HG03159 (cell line): ENCODE data around the gene IL4.
"Not testable (repeated sequence)": the region's sequence is repeated elsewhere in the genome, so short reads cannot be mapped to it uniquely, and the experiment has no call there.

Source experiments
- ATAC-seq: cut with Tn5 transposase; IDR thresholded peaks from one replicate; pipeline ENCODE4 v1.9.1; 2021; ENCODE audit warnings: mild to moderate bottlenecking, moderate library complexity; ENCODE audit not compliant: unreplicated experiment

IL4 gene

GRCh38 chr5:132673939-132674630, at the start of gene IL4:
TSS of gene IL4 (plus strand) at chr5:132673989. CDS start at chr5:132674051, 62 bp downstream.
- ATAC-seq = no peak

- ATAC-seq = no peak
These were observed 46.3 kb upstream of the IL4 start for GRCh38 chr5:132627470-132627869.

DNA sequence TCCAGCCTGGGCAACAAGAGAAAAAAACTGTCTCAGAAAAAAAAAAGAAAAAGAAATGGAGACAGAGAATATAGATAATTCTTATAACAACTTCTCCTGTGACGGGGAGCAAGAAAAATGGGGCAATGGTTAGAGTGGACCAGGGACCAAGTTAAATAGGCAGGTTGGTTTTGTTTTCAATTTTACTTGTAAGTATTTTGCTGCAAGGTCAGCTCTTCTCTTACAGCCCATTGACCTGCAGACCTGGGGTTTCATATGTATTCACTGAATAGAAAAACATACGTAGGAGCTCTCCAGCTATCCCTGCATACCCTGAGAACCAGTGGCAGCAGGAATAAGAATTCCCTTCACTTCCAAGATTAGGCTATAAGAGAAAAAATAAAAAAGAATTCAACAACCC, 45.0 kb upstream of the IL4 start:
- no peak for ATAC-seq

DNA sequence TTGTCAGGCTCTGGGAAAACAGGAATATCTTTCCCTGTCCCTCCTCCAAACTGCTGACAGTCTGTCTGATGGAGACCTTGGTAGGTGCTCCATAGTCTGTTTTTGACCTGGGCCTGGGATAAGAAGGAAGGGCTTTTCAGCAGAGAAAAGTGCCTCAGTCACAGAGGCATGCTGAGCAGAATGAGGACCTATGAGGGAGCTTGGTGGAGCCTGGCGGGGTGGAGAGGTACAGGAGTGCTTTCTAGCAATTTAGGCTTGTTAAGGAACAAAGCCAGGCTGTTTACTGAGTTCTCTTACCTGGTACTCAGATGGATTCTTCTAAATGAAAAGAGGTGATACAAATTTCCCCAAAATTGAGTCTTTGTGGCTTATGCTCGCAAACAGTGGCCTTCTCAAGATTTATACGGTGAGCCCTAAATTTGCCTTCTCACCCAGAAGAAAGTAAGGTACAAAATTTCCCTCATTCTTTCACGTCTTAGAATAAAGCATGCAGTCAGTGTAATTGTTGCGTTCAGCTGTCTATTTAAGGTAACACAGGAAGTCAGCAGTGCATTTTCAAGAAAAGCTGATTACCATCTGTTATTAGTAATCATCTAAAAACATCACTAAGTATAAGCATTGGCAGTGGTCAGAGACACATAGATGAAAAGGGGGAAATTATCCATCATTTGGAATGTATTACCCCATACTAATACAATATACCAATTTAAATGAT, 44.4 kb upstream of the IL4 start:
- ATAC-seq = peak; percentile 57

- ATAC-seq = not testable (repeated sequence)
These were observed 40.2 kb upstream of the IL4 start for GRCh38 chr5:132633587-132633986.

DNA sequence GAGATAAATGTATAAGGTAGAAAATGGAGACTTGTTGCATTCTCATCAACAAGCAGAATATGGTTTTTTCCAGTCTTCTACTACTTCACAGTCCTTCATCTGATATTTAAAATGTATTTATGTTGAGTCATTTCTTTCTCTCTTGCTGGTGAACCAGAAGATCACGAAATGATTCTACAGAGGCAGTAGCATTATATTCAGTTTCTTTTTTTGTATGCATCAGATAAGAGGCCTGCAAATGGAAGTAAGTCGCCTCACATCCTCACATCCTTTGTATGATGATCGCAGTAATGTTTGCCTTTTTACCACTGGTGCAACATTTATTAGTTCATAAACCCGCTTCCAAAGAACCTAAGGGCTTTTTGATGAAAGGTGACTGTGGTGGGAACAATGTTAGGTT, 37.9 kb upstream of the IL4 start:
- peak; percentile 48 for ATAC-seq

GRCh38 chr5:132637241-132637640, 36.5 kb upstream of the IL4 start:
- ATAC-seq = no peak

- ATAC-seq = peak; percentile 56
These were observed 34.1 kb upstream of the IL4 start for GRCh38 chr5:132639706-132640130.

DNA sequence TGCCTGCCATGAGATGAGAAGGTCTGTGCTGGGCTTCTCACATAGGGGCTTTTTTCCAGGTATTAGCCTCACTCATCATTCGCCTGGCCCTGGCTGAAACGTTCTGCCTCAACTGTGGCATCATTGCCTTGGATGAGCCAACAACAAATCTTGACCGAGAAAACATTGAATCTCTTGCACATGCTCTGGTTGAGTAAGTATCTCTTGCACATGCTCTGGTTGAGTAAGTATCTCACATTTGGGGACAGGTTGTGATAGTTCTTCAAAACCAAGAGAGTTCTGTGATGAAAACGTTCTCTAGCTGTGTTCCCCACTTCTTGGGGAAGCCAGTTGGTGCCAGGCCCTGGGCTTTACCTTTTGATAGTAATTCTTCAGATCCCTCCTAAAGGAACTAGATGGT, 33.2 kb upstream of the IL4 start:
- no peak for ATAC-seq

DNA sequence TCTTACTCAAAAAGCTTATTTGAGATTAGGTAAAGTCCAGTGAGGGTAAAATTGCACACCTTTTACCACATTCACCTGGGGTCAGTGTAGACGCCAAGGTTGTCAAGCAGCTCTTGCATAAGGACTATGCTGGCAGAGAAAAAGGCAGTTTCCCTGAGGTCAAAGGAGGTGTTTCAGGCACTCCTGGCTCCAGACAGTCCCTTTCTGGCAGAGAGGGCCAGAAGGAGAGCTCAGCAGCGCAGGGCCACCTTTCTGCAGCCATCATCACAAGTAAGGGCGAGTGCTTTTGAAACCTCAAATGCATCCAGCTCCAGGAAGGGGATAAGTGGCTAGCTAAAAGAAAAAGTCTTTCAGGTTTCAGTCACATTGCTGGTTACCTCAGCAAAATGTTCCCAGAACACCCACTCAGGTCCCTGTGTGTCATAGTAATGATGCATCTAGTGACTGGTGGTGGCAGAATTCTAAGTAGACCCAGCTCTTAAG, 32.5 kb upstream of the IL4 start:
- ATAC-seq = no peak

- no peak for ATAC-seq
These were observed 31.9 kb upstream of the IL4 start for GRCh38 chr5:132641841-132642240.

- no peak for ATAC-seq
These were observed 29.6 kb upstream of the IL4 start for GRCh38 chr5:132644177-132644576.

DNA sequence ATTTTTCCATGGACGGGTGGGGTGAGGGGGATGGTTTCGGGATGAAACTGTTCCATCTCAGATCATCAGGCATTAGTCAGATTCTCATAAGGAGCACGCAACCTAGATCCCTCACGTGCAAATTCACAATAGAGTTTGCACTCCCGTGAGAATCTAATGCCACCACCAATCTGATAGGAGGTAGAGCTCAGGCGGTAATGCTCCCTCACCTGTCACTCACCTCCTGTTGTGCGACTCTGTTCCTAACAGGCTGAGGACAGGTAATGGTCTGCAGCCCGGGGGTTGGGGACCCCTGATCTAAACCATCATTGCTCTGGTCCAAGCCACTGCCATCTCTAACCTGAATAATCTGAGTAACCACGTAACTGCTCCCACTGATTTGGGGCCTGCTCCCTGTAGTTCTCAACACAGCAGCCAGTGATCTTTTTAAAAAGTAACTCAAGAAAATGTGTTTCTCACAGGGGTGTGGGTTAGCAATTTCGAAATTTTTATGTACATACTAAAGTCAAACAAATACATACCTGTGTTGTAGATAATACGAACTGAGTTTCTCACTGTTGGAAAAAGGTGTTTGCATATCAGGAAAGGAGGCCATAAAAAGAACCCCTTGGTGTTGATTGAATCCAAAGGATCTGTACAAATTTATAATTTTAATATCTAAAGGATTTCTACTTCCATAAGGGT, 27.1 kb upstream of the IL4 start:
- no peak for ATAC-seq

DNA sequence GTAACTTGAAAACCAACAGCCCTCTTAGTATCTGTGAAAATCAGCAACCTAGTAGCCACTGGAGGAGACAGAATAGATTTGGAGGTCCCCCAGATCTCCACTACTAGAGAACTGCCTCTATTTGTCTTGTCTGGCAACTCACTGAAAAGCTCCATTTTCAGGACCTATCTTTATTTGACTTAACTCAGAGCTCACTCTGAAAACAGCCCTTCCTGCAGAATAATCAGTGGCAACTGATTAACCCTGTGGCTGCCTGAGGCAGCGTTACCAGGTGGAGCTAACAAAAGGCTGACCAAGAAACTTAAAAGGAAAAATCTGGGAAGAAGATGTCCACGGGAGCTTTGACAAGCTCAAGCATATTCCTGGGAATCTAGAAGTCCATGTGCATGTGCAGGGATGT, 26.3 kb upstream of the IL4 start:
- no peak for ATAC-seq

DNA sequence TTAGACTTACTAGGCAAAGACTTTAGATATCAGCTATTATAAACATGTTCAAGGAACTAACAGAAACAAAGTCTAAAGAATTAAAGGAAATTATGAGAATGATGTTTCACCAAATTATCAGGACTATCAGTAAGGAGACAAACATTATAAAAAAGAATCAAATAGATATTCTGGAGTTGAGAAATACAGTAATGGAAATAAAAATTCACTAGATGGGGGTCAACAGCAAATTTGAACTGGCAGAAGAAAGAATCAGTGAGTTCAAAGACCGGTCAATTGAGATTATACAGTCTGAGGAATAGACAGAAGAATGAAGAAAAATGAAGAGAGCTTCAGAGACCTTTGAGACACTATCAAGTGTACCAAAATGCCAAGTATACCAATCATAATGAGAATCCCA, 25.4 kb upstream of the IL4 start:
- ATAC-seq = no peak

GRCh38 chr5:132651838-132652469, 21.8 kb upstream of the IL4 start:
- ATAC-seq = no peak

GRCh38 chr5:132653716-132654115, 20.1 kb upstream of the IL4 start:
- no peak for ATAC-seq

- ATAC-seq = no peak
These were observed 17.7 kb upstream of the IL4 start for GRCh38 chr5:132655821-132656773.

- ATAC-seq = no peak
These were observed 16.9 kb upstream of the IL4 start for GRCh38 chr5:132656774-132657355.
